ENCODE measurements around the gene SLC16A13. TPM values are rescaled to one million over a fixed set of nuclear protein-coding genes. Genes with fewer than 3 reads are reported as not detected.

SLC16A13 gene
- polyA plus RNA-seq, 1 experiment = 2.8 TPM

GRCh38 chr17:7019839-7020519, 15.8 kb upstream of the SLC16A13 start:
- peak overlapping the region; percentile 36 for H3K4me3 ChIP-seq (ENCODE audit: low read depth, low read length)
- ChIA-PET CTCF (interaction anchor here (0.6 to 4.2 kb wide), 7 partner anchors 14 to 354 kb away, joined by 4 to 61 read pairs (median 7); no protein-coding TSS in a partner anchor), POLR2A (no interaction called here)
- peaks cover 4% of the 10 kb centered on the region for H3K36me3 ChIP-seq (ENCODE audit: control insufficient read depth, insufficient read depth, low read length)
- no peak for DNase-seq (ENCODE audit: low read depth)
- no peaks in the 10 kb centered on the region for H3K27me3 ChIP-seq (ENCODE audit: control insufficient read depth, insufficient read depth, low read length)
- TF ChIP-seq, protein P1, sequence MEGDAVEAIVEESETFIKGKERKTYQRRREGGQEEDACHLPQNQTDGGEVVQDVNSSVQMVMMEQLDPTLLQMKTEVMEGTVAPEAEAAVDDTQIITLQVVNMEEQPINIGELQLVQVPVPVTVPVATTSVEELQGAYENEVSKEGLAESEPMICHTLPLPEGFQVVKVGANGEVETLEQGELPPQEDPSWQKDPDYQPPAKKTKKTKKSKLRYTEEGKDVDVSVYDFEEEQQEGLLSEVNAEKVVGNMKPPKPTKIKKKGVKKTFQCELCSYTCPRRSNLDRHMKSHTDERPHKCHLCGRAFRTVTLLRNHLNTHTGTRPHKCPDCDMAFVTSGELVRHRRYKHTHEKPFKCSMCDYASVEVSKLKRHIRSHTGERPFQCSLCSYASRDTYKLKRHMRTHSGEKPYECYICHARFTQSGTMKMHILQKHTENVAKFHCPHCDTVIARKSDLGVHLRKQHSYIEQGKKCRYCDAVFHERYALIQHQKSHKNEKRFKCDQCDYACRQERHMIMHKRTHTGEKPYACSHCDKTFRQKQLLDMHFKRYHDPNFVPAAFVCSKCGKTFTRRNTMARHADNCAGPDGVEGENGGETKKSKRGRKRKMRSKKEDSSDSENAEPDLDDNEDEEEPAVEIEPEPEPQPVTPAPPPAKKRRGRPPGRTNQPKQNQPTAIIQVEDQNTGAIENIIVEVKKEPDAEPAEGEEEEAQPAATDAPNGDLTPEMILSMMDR (IDR thresholded peaks at IDR 0.05; ENCODE audit: insufficient read depth, low read depth, low read length) = no peak

DNA sequence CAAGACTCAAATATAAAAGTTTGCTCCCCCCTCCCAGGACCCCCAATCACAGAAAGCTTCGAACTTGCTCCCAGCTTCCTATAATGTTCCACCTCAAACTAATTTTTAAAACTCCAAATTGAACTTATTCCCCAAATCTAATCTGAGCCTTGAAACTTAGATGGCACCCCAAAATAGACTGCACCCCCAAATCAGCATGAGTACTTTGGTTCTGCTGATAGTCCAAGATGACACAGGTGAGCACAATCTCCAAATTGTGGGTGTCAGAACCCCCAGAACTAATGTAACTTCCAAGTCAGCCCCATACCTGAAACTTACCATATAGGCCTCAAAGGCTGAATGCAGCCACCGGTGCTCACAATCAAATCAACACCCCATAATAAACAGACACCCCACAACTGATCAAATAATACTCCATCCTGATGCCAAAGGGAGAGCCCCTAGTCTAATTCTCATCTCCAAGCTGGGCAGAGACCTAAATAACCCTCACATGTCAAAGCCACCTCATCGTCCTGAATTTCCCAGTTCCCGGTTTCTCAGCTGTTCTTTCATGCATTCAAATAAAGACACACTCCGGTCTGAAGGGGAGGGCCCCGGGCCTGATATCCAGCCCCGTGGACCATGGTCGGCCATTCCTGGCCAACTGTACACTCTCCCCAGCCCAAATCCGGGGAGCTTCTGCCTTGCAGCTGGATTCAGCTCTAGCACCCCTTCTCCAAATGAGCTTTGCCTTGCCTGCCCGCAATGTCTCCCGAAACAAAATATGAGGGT, 14.7 kb upstream of the SLC16A13 start:
- Histone ChIP-seq H3K27me3 (ENCODE audit: control insufficient read depth, insufficient read depth, low read length) (no peaks in the 10 kb centered on the region), H3K4me3 (ENCODE audit: low read depth, low read length) (no peak overlapping the region), H3K36me3 (ENCODE audit: control insufficient read depth, insufficient read depth, low read length) (peaks cover 4% of the 10 kb centered on the region)
- CTCF ChIA-PET = interaction anchor here (0.6 to 4.2 kb wide), 16 partner anchors 9 to 355 kb away, joined by 3 to 61 read pairs (median 5); partner anchors contain the start of gene SLC16A13
- TF ChIP-seq, protein P1 (IDR thresholded peaks at IDR 0.05; ENCODE audit: insufficient read depth, low read depth, low read length) = no peak
- POLR2A ChIA-PET = no interaction called here
- no peak for DNase-seq (ENCODE audit: low read depth)

- H3K27me3 ChIP-seq (ENCODE audit: control insufficient read depth, insufficient read depth, low read length) = no peaks in the 10 kb centered on the region
- TF ChIP-seq, protein P1 (IDR thresholded peaks at IDR 0.05; ENCODE audit: insufficient read depth, low read depth, low read length) = peak; percentile 97
- CTCF ChIA-PET = interaction anchor here (0.7 to 4.2 kb wide), 18 partner anchors 8 to 357 kb away, joined by 3 to 61 read pairs (median 5); partner anchors contain the start of gene SLC16A13
- no peaks in the 10 kb centered on the region; the same call in 1 of the 2 replicates for H3K36me3 ChIP-seq (ENCODE audit: control insufficient read depth, insufficient read depth, low read length)
- H3K4me3 ChIP-seq (ENCODE audit: low read depth, low read length) = no peak overlapping the region
- POLR2A ChIA-PET = no interaction called here
- no peak for DNase-seq (ENCODE audit: low read depth)
Observed at GRCh38 chr17:7021993-7022778, 13.6 kb upstream of the SLC16A13 start.

DNA sequence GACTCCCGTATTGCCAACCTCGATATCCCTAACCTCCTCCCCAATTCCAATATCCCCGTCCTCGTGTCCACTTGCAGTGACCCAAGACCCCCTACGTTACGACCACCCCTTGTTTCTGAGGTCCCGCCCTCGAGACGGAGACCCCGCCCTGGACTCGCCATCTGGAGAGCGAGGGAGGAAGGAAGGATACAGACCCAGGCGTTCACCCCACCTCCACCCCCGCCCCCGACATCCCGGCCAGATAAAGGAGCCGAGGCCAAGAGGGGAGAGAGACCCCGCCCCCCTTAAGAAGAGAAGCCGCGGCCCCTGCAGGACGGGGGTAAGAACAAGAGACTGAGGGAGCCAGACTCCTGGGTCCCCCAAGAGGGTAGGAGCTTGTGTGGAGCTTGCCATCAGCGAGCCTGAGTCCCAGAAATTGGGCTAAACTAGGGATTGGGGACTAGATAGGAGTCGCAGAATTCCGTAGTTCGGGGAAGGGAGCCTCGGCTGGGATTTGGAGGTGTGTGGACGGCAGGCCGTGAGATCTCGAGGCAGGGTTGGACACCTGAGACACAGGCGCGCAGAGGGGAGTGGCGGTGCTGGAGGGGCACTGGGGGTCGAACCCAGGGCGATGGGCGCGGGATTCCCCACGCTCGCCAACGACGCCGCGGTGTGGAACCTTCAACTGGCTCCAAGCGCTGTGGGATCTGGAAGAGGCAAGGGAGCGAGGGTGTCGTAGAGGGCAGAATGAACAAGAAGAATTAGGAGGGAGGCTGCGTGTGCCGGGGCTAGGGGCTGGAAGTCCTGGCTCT, 12.8 kb upstream of the SLC16A13 start, which contains the start of gene BCL6B:
Gene BCL6B (plus strand): TSS at position 270 of the 791 bp plus-strand sequence. CDS start 622 bp downstream, outside the sequence.
- TF ChIP-seq, protein P1 (IDR thresholded peaks at IDR 0.05; ENCODE audit: insufficient read depth, low read depth, low read length) = no peak
- Histone ChIP-seq H3K27me3 (ENCODE audit: control insufficient read depth, insufficient read depth, low read length) (no peaks in the 10 kb centered on the region), H3K36me3 (ENCODE audit: control insufficient read depth, insufficient read depth, low read length) (no peaks in the 10 kb centered on the region), H3K4me3 (ENCODE audit: low read depth, low read length) (0 out of 2 replicates have a peak within 1 kb of the TSS, but pooled peaks have one; percentile 14)
- CTCF ChIA-PET = interaction anchor here (1.0 to 4.2 kb wide), 6 partner anchors 9 to 112 kb away, joined by 3 to 61 read pairs (median 6); partner anchors contain the start of gene SLC16A13
- POLR2A ChIA-PET = interaction anchor here (0.7 kb wide), 1 partner anchor 254 kb away, joined by 3 read pairs; no protein-coding TSS in a partner anchor
- DNase-seq (ENCODE audit: low read depth) = no peak
